ENCODE results near the gene SLC25A6. TPM values are rescaled to one million over a fixed set of nuclear protein-coding genes. Genes with fewer than 3 reads are reported as not detected.

The SLC25A6 gene
- polyA plus RNA-seq, 2 donors = 133 to 354 TPM

GRCh38 chrX:1424147-1424851 is 32.4 kb upstream of the SLC25A6 start:
- WGBS, 2 donors = 77 to 87% methylated on average over 9 of the region's 9 CpGs
- H3K36me3 ChIP-seq (ENCODE audit: control insufficient read depth in 2 of 2, insufficient read depth in 2 of 2, low read length in 1 of 2) = peaks cover 0 to 18% of the 10 kb centered on the region in 2 donors
- peaks cover 0 to 18% of the 10 kb centered on the region in 2 donors for H3K9me3 ChIP-seq (ENCODE audit: control insufficient read depth in 2 of 2, insufficient read depth in 1 of 2, low read depth in 1 of 2, low read length in 1 of 2)

DNA sequence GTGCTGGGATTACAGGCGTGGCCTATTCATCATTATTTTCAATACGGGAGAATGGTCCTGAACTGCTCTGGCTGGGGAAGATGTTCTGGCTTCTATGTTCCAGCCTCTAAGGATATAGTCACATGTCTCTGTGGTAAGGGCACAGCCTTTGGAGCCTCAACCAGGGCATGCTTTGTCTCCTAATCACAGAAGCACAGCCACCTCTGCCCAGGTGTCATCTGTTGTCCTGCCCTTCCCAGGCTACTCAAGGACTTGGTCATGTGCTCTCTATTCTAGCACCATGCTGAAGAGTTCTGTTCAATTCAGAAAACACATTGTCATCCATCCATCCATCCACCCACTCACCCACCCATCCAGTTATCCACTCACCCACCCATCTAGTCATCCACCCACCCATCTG is 31.3 kb upstream of the SLC25A6 start:
- Histone ChIP-seq H3K36me3 (ENCODE audit: control insufficient read depth in 2 of 2, insufficient read depth in 2 of 2, low read length in 1 of 2) (peaks cover 0 to 21% of the 10 kb centered on the region in 2 donors), H3K4me3 (ENCODE audit: low read depth in 1 of 2, low read length in 2 of 2) (no peak overlapping the region), H3K27me3 (ENCODE audit: control insufficient read depth in 1 of 2, insufficient read depth in 2 of 2, low read length in 2 of 2) (no peaks in the 10 kb centered on the region), H3K9me3 (ENCODE audit: control insufficient read depth in 2 of 2, insufficient read depth in 1 of 2, low read depth in 1 of 2, low read length in 1 of 2) (peaks cover 0 to 22% of the 10 kb centered on the region in 2 donors), H3K27ac (ENCODE audit: low read depth in 2 of 2, low read length in 1 of 2) (no peak overlapping the region), H3K4me1 (ENCODE audit: control insufficient read depth in 2 of 2, insufficient read depth in 2 of 2, low read length in 1 of 2) (no peaks in the 10 kb centered on the region)
- 67 to 78% methylated on average over 2 of the region's 2 CpGs for WGBS, 2 donors

More at GRCh38 chrX:1424147-1424851, 32.4 kb upstream of the SLC25A6 start:
- Histone ChIP-seq H3K4me1 (ENCODE audit: control insufficient read depth in 2 of 2, insufficient read depth in 2 of 2, low read length in 1 of 2) (no peaks in the 10 kb centered on the region), H3K27ac (ENCODE audit: low read depth in 2 of 2, low read length in 1 of 2) (no peak overlapping the region), H3K27me3 (ENCODE audit: control insufficient read depth in 1 of 2, insufficient read depth in 2 of 2, low read length in 2 of 2) (no peaks in the 10 kb centered on the region), H3K4me3 (ENCODE audit: low read depth in 1 of 2, low read length in 2 of 2) (no peak overlapping the region)

DNA sequence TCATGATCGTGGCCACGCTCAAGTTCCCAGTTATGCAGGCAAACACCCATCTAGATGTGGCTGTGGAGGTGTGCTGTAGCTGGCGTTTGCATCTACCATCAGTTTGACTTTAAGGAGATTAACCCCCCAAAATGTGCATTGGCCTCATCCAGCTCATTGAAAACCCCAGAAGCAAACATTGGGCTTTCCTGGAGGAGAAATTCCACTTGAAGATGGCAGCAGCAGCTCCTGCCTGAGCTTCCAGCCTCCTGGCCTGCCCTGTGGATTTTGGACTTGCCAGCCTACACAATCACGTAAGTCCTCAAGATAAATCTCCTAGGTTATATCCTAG is 30.2 kb upstream of the SLC25A6 start:
- Histone ChIP-seq H3K27ac (ENCODE audit: low read depth in 2 of 2, low read length in 1 of 2) (no peak overlapping the region), H3K9me3 (ENCODE audit: control insufficient read depth in 2 of 2, insufficient read depth in 1 of 2, low read depth in 1 of 2, low read length in 1 of 2) (peaks cover 0 to 23% of the 10 kb centered on the region in 2 donors), H3K27me3 (ENCODE audit: control insufficient read depth in 1 of 2, insufficient read depth in 2 of 2, low read length in 2 of 2) (no peaks in the 10 kb centered on the region), H3K36me3 (ENCODE audit: control insufficient read depth in 2 of 2, insufficient read depth in 2 of 2, low read length in 1 of 2) (peaks cover 0 to 15% of the 10 kb centered on the region in 2 donors), H3K4me3 (ENCODE audit: low read depth in 1 of 2, low read length in 2 of 2) (no peak overlapping the region), H3K4me1 (ENCODE audit: control insufficient read depth in 2 of 2, insufficient read depth in 2 of 2, low read length in 1 of 2) (no peaks in the 10 kb centered on the region)
- WGBS, 2 donors = 98 to 100% methylated on average over 4 of the region's 4 CpGs

GRCh38 chrX:1421433-1422134 is 29.7 kb upstream of the SLC25A6 start:
- no peak overlapping the region for H3K27ac ChIP-seq (ENCODE audit: low read depth in 2 of 2, low read length in 1 of 2)
- peaks cover 0 to 20% of the 10 kb centered on the region in 2 donors for H3K36me3 ChIP-seq (ENCODE audit: control insufficient read depth in 2 of 2, insufficient read depth in 2 of 2, low read length in 1 of 2)
- 97 to 98% methylated on average over 19 of the region's 19 CpGs for WGBS, 2 donors
- no peaks in the 10 kb centered on the region for H3K27me3 ChIP-seq (ENCODE audit: control insufficient read depth in 1 of 2, insufficient read depth in 2 of 2, low read length in 2 of 2)
- H3K4me1 ChIP-seq (ENCODE audit: control insufficient read depth in 2 of 2, insufficient read depth in 2 of 2, low read length in 1 of 2) = no peaks in the 10 kb centered on the region
- peaks cover 0 to 25% of the 10 kb centered on the region in 2 donors for H3K9me3 ChIP-seq (ENCODE audit: control insufficient read depth in 2 of 2, insufficient read depth in 1 of 2, low read depth in 1 of 2, low read length in 1 of 2)
- H3K4me3 ChIP-seq (ENCODE audit: low read depth in 1 of 2, low read length in 2 of 2) = no peak overlapping the region

GRCh38 chrX:1420371-1420770 is 28.5 kb upstream of the SLC25A6 start:
- Histone ChIP-seq H3K9me3 (ENCODE audit: control insufficient read depth in 2 of 2, insufficient read depth in 1 of 2, low read depth in 1 of 2, low read length in 1 of 2) (peaks cover 0 to 29% of the 10 kb centered on the region in 2 donors), H3K27me3 (ENCODE audit: control insufficient read depth in 1 of 2, insufficient read depth in 2 of 2, low read length in 2 of 2) (no peaks in the 10 kb centered on the region), H3K36me3 (ENCODE audit: control insufficient read depth in 2 of 2, insufficient read depth in 2 of 2, low read length in 1 of 2) (peaks cover 0 to 30% of the 10 kb centered on the region in 2 donors), H3K4me3 (ENCODE audit: low read depth in 1 of 2, low read length in 2 of 2) (no peak overlapping the region), H3K27ac (ENCODE audit: low read depth in 2 of 2, low read length in 1 of 2) (no peak overlapping the region), H3K4me1 (ENCODE audit: control insufficient read depth in 2 of 2, insufficient read depth in 2 of 2, low read length in 1 of 2) (no peaks in the 10 kb centered on the region)
- 66 to 68% methylated on average over 14 of the region's 14 CpGs for WGBS, 2 donors

GRCh38 chrX:1419545-1420355 is 27.8 kb upstream of the SLC25A6 start:
- Histone ChIP-seq H3K4me3 (ENCODE audit: low read depth in 1 of 2, low read length in 2 of 2) (no peak overlapping the region), H3K9me3 (ENCODE audit: control insufficient read depth in 2 of 2, insufficient read depth in 1 of 2, low read depth in 1 of 2, low read length in 1 of 2) (peaks cover 0 to 29% of the 10 kb centered on the region in 2 donors), H3K36me3 (ENCODE audit: control insufficient read depth in 2 of 2, insufficient read depth in 2 of 2, low read length in 1 of 2) (peaks cover 0 to 27% of the 10 kb centered on the region in 2 donors), H3K4me1 (ENCODE audit: control insufficient read depth in 2 of 2, insufficient read depth in 2 of 2, low read length in 1 of 2) (no peaks in the 10 kb centered on the region), H3K27me3 (ENCODE audit: control insufficient read depth in 1 of 2, insufficient read depth in 2 of 2, low read length in 2 of 2) (no peaks in the 10 kb centered on the region), H3K27ac (ENCODE audit: low read depth in 2 of 2, low read length in 1 of 2) (no peak overlapping the region)
- 88 to 89% methylated on average over 19 of the region's 19 CpGs for WGBS, 2 donors

GRCh38 chrX:1418901-1419544 is 27.1 kb upstream of the SLC25A6 start:
- Histone ChIP-seq H3K36me3 (ENCODE audit: control insufficient read depth in 2 of 2, insufficient read depth in 2 of 2, low read length in 1 of 2) (peaks cover 0 to 27% of the 10 kb centered on the region in 2 donors), H3K4me1 (ENCODE audit: control insufficient read depth in 2 of 2, insufficient read depth in 2 of 2, low read length in 1 of 2) (no peaks in the 10 kb centered on the region), H3K27ac (ENCODE audit: low read depth in 2 of 2, low read length in 1 of 2) (no peak overlapping the region), H3K27me3 (ENCODE audit: control insufficient read depth in 1 of 2, insufficient read depth in 2 of 2, low read length in 2 of 2) (no peaks in the 10 kb centered on the region), H3K9me3 (ENCODE audit: control insufficient read depth in 2 of 2, insufficient read depth in 1 of 2, low read depth in 1 of 2, low read length in 1 of 2) (peaks cover 0 to 29% of the 10 kb centered on the region in 2 donors), H3K4me3 (ENCODE audit: low read depth in 1 of 2, low read length in 2 of 2) (no peak overlapping the region)
- 93 to 94% methylated on average over 29 of the region's 29 CpGs for WGBS, 2 donors

GRCh38 chrX:1417921-1418771 is 26.2 kb upstream of the SLC25A6 start:
- Histone ChIP-seq H3K9me3 (ENCODE audit: control insufficient read depth in 2 of 2, insufficient read depth in 1 of 2, low read depth in 1 of 2, low read length in 1 of 2) (peaks cover 0 to 25% of the 10 kb centered on the region in 2 donors), H3K36me3 (ENCODE audit: control insufficient read depth in 2 of 2, insufficient read depth in 2 of 2, low read length in 1 of 2) (peaks cover 0 to 30% of the 10 kb centered on the region in 2 donors)

More at GRCh38 chrX:1417921-1418771, 26.2 kb upstream of the SLC25A6 start:
- WGBS, 2 donors = 96 to 97% methylated on average over 19 to 20 of the region's 20 CpGs
- no peak overlapping the region for H3K27ac ChIP-seq (ENCODE audit: low read depth in 2 of 2, low read length in 1 of 2)
- no peaks in the 10 kb centered on the region for H3K4me1 ChIP-seq (ENCODE audit: control insufficient read depth in 2 of 2, insufficient read depth in 2 of 2, low read length in 1 of 2)
- H3K27me3 ChIP-seq (ENCODE audit: control insufficient read depth in 1 of 2, insufficient read depth in 2 of 2, low read length in 2 of 2) = no peaks in the 10 kb centered on the region
- no peak overlapping the region for H3K4me3 ChIP-seq (ENCODE audit: low read depth in 1 of 2, low read length in 2 of 2)

Measured in esophagus (tissue), 2 donors.